Mucosa of descending colon (tissue), 3 donors: ENCODE results near the gene NRG2. TPM values are rescaled to one million over a fixed set of nuclear protein-coding genes. Genes with fewer than 3 reads are reported as not detected.
A peak's percentile ranks its signal among the peaks of the same experiment; 100 is the strongest.

Source experiments
- ATAC-seq: fragments of 200-7000 bp; cut with Tn5 transposase; one replicate; pipeline ENCODE4 v1.9.1; 2020; ENCODE audit warnings: mild to moderate bottlenecking, moderate library complexity
- DNase-seq, 3 donors: peaks; one replicate each; pipeline ENCODE4 v3.0.0-alpha.2; 2020
- H3K36me3 ChIP-seq: fragments of 200-600 bp; one replicate; pipeline ENCODE4 v1.8.0; 2021; ENCODE audit warnings: low read depth, mild to moderate bottlenecking
- H3K4me1 ChIP-seq: fragments of 200-600 bp; one replicate; pipeline ENCODE4 v1.8.0; 2021; ENCODE audit warnings: low read depth, mild to moderate bottlenecking
- H3K4me3 ChIP-seq: fragments of 200-600 bp; one replicate; pipeline ENCODE4 v1.8.0; 2021; ENCODE audit warnings: mild to moderate bottlenecking
- H3K9me3 ChIP-seq: fragments of 200-600 bp; one replicate; pipeline ENCODE4 v1.8.0; 2021; ENCODE audit warnings: mild to moderate bottlenecking
- CTCF ChIP-seq: fragments of 200-600 bp; IDR thresholded peaks from one replicate; pipeline ENCODE4 v1.8.0; 2022; ENCODE audit warnings: antibody characterized with exemption, mild to moderate bottlenecking
- intact Hi-C, 2 donors: fragments of 100-400 bp; cut with DNase I in 1 of 2; cut with micrococcal nuclease in 1 of 2; formaldehyde crosslinking; loops; one replicate each; pipeline versions ENCODE4 v1.11.0 to v1.11.1; 2022; cut with DNase I, micrococcal nuclease
- total RNA-seq, 3 donors: library from RNA; stranded (reverse); fragmentation: NEBNext Ultra II Directional in 2 of 3; extraction: Animal tissue kit (Norgen Biotek cat#: 25700) in 2 of 3; gene quantifications; one replicate each; pipeline versions ENCODE4 v1.2.1 to v1.2.4, GENCODE V29; 2021 to 2023
- donor health status: DM: no; HTN: no; CAD: no; lungs with moderate emphysema.
- donor health status: DM: no; HTN: no; CAD: no.
- donor health status: DM: no; HTN: yes; CAD: no.

NRG2 gene
- total RNA-seq, 3 donors from 2014 or later = 0.52 to 7.3 (median 0.89) TPM

GRCh38 chr5:139821806-139822552, 221.1 kb downstream of the NRG2 start:
- H3K36me3 ChIP-seq = no peaks in the 10 kb centered on the region
- H3K9me3 ChIP-seq = no peaks in the 10 kb centered on the region
- H3K4me1 ChIP-seq = no peaks in the 10 kb centered on the region
- ATAC-seq = no peak
- intact Hi-C loops = no loop called here
- no peak for TF ChIP-seq CTCF
- DNase-seq = no peak
- H3K4me3 ChIP-seq = no peak overlapping the region

GRCh38 chr5:139820606-139821005, 222.5 kb downstream of the NRG2 start:
- no peaks in the 10 kb centered on the region for H3K36me3 ChIP-seq
- intact Hi-C loops = no loop called here
- no peak overlapping the region for H3K4me3 ChIP-seq
- no peaks in the 10 kb centered on the region for H3K4me1 ChIP-seq
- H3K9me3 ChIP-seq = no peaks in the 10 kb centered on the region
- ATAC-seq = no peak
- TF ChIP-seq CTCF = no peak
- DNase-seq = no peak

- ATAC-seq (no peak), DNase-seq (no peak)
- intact Hi-C loops = no loop called here
- Histone ChIP-seq H3K4me3 (no peak overlapping the region), H3K36me3 (no peaks in the 10 kb centered on the region), H3K9me3 (no peaks in the 10 kb centered on the region), H3K4me1 (no peaks in the 10 kb centered on the region)
- TF ChIP-seq CTCF = no peak
Observed at GRCh38 chr5:139820130-139820529, 223.0 kb downstream of the NRG2 start.

- Histone ChIP-seq H3K4me1 (no peaks in the 10 kb centered on the region), H3K4me3 (no peak overlapping the region), H3K9me3 (no peaks in the 10 kb centered on the region), H3K36me3 (no peaks in the 10 kb centered on the region)
- intact Hi-C loops = no loop called here
- TF ChIP-seq CTCF = no peak
- ATAC-seq (no peak), DNase-seq (no peak)
Observed at GRCh38 chr5:139817970-139818369, 225.1 kb downstream of the NRG2 start.

- ATAC-seq (no peak), DNase-seq (no peak)
- no peak for TF ChIP-seq CTCF
- Histone ChIP-seq H3K4me3 (no peak overlapping the region), H3K4me1 (no peaks in the 10 kb centered on the region), H3K9me3 (no peaks in the 10 kb centered on the region), H3K36me3 (no peaks in the 10 kb centered on the region)
- intact Hi-C loops = no loop called here
Observed at GRCh38 chr5:139817362-139817761, 225.7 kb downstream of the NRG2 start.

GRCh38 chr5:139816566-139816965, 226.5 kb downstream of the NRG2 start:
- ATAC-seq = no peak
- Histone ChIP-seq H3K4me3 (no peak overlapping the region), H3K4me1 (no peaks in the 10 kb centered on the region), H3K9me3 (no peaks in the 10 kb centered on the region), H3K36me3 (no peaks in the 10 kb centered on the region)
- intact Hi-C loops = no loop called here
- DNase-seq = peak in 1 of 3 donors; percentile 25
- TF ChIP-seq CTCF = no peak
